Vagina (tissue), 2 donors: ENCODE data around the gene PAK1. TPM values are rescaled to one million over a fixed set of nuclear protein-coding genes. Genes with fewer than 3 reads are reported as not detected.

ENCODE experiments used
- DNase-seq, 2 donors: peaks; one replicate each; pipeline ENCODE4 v3.0.0-alpha.2; 2017; ENCODE audit errors: extremely low spot score in 2 of 2
- H3K27ac ChIP-seq: fragments of 200-600 bp; sonication (generic); one replicate; pipeline ENCODE4 v1.5.1; 2019
- H3K27me3 ChIP-seq: fragments of 200-600 bp; sonication (generic); one replicate; pipeline ENCODE4 v1.5.1; 2019
- H3K36me3 ChIP-seq, 2 donors: fragments of 200-600 bp; sonication (generic); one replicate each; pipeline ENCODE4 v1.5.1; 2017 to 2019
- H3K4me1 ChIP-seq: fragments of 200-600 bp; sonication (generic); one replicate; pipeline ENCODE4 v1.5.1; 2019
- H3K4me3 ChIP-seq, 2 donors: fragments of 200-600 bp; sonication (generic); 1 replicate in 1 of 2; 2 replicates in 1 of 2; pipeline ENCODE4 v1.5.1; 2016 to 2019
- H3K9me3 ChIP-seq: fragments of 200-600 bp; sonication (generic); one replicate; pipeline ENCODE4 v1.5.1; 2019
- CTCF ChIP-seq, 3 experiments: fragments of 450-650 bp in 2 of 3; fragments of 200-600 bp in 1 of 3; sonication (generic) in 1 of 3; IDR thresholded peaks; one replicate each; pipeline ENCODE4 v1.5.1; 2017 to 2019; ENCODE audit warnings: antibody characterized with exemption in 3 of 3, mild to moderate bottlenecking in 2 of 3, moderate library complexity in 2 of 3
- POLR2A ChIP-seq, 2 donors: fragments of 450-650 bp; IDR thresholded peaks; one replicate each; pipeline ENCODE4 v1.6.1; 2017; ENCODE audit warnings: antibody characterized with exemption in 2 of 2, mild to moderate bottlenecking in 2 of 2, moderate library complexity in 2 of 2
- POLR2AphosphoS5 ChIP-seq, 2 donors: sonication (generic); formaldehyde crosslinking; IDR thresholded peaks; one replicate each; pipeline ENCODE4 v1.9.0; 2017; ENCODE audit warnings: antibody characterized with exemption in 2 of 2, mild to moderate bottlenecking in 2 of 2, low read depth in 1 of 2; ENCODE audit not compliant: insufficient read depth in 1 of 2
- intact Hi-C: fragments of 100-400 bp; cut with DNase I; formaldehyde crosslinking; loops from one replicate; pipeline ENCODE4 v1.15.1; 2023
- total RNA-seq: library from RNA; depleted of rRNA; stranded (reverse); fragments of >200 nt; gene quantifications from one replicate; pipeline ENCODE4 v1.2.3, GENCODE V29; 2016

Gene PAK1
- total RNA-seq, 1 donor from 2014 or later: 43.5 TPM

- intact Hi-C loops: no loop called here
- TF ChIP-seq CTCF (IDR thresholded peaks at IDR 0.05) (no peak), POLR2A (IDR thresholded peaks at IDR 0.05) (no peak), POLR2AphosphoS5 (IDR thresholded peaks at IDR 0.05; ENCODE audit: insufficient read depth in 1 of 2, low read depth in 1 of 2) (no peak)
- Histone ChIP-seq H3K9me3 (no peaks in the 10 kb centered on the region), H3K36me3 (no peaks in the 10 kb centered on the region), H3K27ac (no peak overlapping the region), H3K4me1 (no peaks in the 10 kb centered on the region), H3K27me3 (no peaks in the 10 kb centered on the region), H3K4me3 (no peak overlapping the region)
- DNase-seq: no peak
These were observed 49.2 kb downstream of the PAK1 start for GRCh38 chr11:77424644-77425043.

GRCh38 chr11:77423624-77424023 lies 50.3 kb downstream of the PAK1 start:
- Histone ChIP-seq H3K4me1 (no peaks in the 10 kb centered on the region), H3K36me3 (no peaks in the 10 kb centered on the region), H3K9me3 (no peaks in the 10 kb centered on the region), H3K4me3 (no peak overlapping the region), H3K27ac (no peak overlapping the region), H3K27me3 (no peaks in the 10 kb centered on the region)
- intact Hi-C loops: no loop called here
- DNase-seq: no peak
- TF ChIP-seq POLR2A (IDR thresholded peaks at IDR 0.05) (no peak), CTCF (IDR thresholded peaks at IDR 0.05) (no peak), POLR2AphosphoS5 (IDR thresholded peaks at IDR 0.05; ENCODE audit: insufficient read depth in 1 of 2, low read depth in 1 of 2) (no peak)

GRCh38 chr11:77422687-77423086 lies 51.2 kb downstream of the PAK1 start:
- intact Hi-C loops: no loop called here
- no peak for DNase-seq
- TF ChIP-seq POLR2AphosphoS5 (IDR thresholded peaks at IDR 0.05; ENCODE audit: insufficient read depth in 1 of 2, low read depth in 1 of 2): no peak
- no peak for TF ChIP-seq CTCF (IDR thresholded peaks at IDR 0.05)
- no peak for TF ChIP-seq POLR2A (IDR thresholded peaks at IDR 0.05)
- no peak overlapping the region for H3K4me3 ChIP-seq
- H3K9me3 ChIP-seq: no peaks in the 10 kb centered on the region
- H3K4me1 ChIP-seq: no peaks in the 10 kb centered on the region
- H3K36me3 ChIP-seq: no peaks in the 10 kb centered on the region
- H3K27me3 ChIP-seq: no peaks in the 10 kb centered on the region
- no peak overlapping the region for H3K27ac ChIP-seq

- Histone ChIP-seq H3K36me3 (no peaks in the 10 kb centered on the region), H3K27me3 (no peaks in the 10 kb centered on the region), H3K4me3 (no peak overlapping the region), H3K4me1 (no peaks in the 10 kb centered on the region), H3K9me3 (no peaks in the 10 kb centered on the region), H3K27ac (no peak overlapping the region)
- no peak for DNase-seq
- TF ChIP-seq POLR2A (IDR thresholded peaks at IDR 0.05): no peak
- no peak for TF ChIP-seq CTCF (IDR thresholded peaks at IDR 0.05)
- no peak for TF ChIP-seq POLR2AphosphoS5 (IDR thresholded peaks at IDR 0.05; ENCODE audit: insufficient read depth in 1 of 2, low read depth in 1 of 2)
- intact Hi-C loops: no loop called here
These were observed 52.7 kb downstream of the PAK1 start for GRCh38 chr11:77421041-77421723.

- no peaks in the 10 kb centered on the region for H3K27me3 ChIP-seq
- H3K4me1 ChIP-seq: no peaks in the 10 kb centered on the region
- no peak for DNase-seq
- H3K9me3 ChIP-seq: no peaks in the 10 kb centered on the region
- no peak overlapping the region for H3K27ac ChIP-seq
- no peak overlapping the region for H3K4me3 ChIP-seq
- no peaks in the 10 kb centered on the region for H3K36me3 ChIP-seq
- TF ChIP-seq POLR2AphosphoS5 (IDR thresholded peaks at IDR 0.05; ENCODE audit: insufficient read depth in 1 of 2, low read depth in 1 of 2) (no peak), POLR2A (IDR thresholded peaks at IDR 0.05) (no peak), CTCF (IDR thresholded peaks at IDR 0.05) (no peak)
- intact Hi-C loops: no loop called here
These were observed 54.8 kb downstream of the PAK1 start for GRCh38 chr11:77418971-77419597.
